Mesodermal cell (in vitro differentiated cells): ENCODE measurements around the gene SBNO2.

Source experiments
- H3K27ac ChIP-seq: 2 replicates; pipeline ENCODE4 v1.7.0; 2013; ENCODE audit warnings: mild to moderate bottlenecking, low read depth, low read length, moderate library complexity; ENCODE audit not compliant: severe bottlenecking
- H3K36me3 ChIP-seq: 2 replicates; pipeline ENCODE4 v1.7.1; 2013; ENCODE audit warnings: mild to moderate bottlenecking, low read length, moderate library complexity; ENCODE audit not compliant: control insufficient read depth, insufficient read depth
- H3K4me1 ChIP-seq: one replicate; pipeline ENCODE4 v1.7.1; 2013; ENCODE audit warnings: mild to moderate bottlenecking, low read length; ENCODE audit not compliant: insufficient read depth, control insufficient read depth, poor library complexity, severe bottlenecking
- H3K4me3 ChIP-seq: 2 replicates; pipeline ENCODE4 v1.7.0; 2013; ENCODE audit warnings: low read length, control low read depth, mild to moderate bottlenecking; ENCODE audit not compliant: insufficient read depth, poor library complexity, severe bottlenecking; ENCODE audit errors: extremely low read depth
- H3K9me3 ChIP-seq: 2 replicates; pipeline ENCODE4 v1.7.1; 2013; ENCODE audit warnings: mild to moderate bottlenecking, low read length, moderate library complexity; ENCODE audit not compliant: control insufficient read depth
- WGBS, 2 experiments: methylation state at CpG; one replicate each; pipeline ENCODE4 v1.1.5; 2013; ENCODE audit warnings: missing lambda C conversion rate in 2 of 2; ENCODE audit not compliant: insufficient coverage in 2 of 2; 5-methylcytosine and 5-hydroxymethylcytosine counted together

SBNO2 gene

DNA sequence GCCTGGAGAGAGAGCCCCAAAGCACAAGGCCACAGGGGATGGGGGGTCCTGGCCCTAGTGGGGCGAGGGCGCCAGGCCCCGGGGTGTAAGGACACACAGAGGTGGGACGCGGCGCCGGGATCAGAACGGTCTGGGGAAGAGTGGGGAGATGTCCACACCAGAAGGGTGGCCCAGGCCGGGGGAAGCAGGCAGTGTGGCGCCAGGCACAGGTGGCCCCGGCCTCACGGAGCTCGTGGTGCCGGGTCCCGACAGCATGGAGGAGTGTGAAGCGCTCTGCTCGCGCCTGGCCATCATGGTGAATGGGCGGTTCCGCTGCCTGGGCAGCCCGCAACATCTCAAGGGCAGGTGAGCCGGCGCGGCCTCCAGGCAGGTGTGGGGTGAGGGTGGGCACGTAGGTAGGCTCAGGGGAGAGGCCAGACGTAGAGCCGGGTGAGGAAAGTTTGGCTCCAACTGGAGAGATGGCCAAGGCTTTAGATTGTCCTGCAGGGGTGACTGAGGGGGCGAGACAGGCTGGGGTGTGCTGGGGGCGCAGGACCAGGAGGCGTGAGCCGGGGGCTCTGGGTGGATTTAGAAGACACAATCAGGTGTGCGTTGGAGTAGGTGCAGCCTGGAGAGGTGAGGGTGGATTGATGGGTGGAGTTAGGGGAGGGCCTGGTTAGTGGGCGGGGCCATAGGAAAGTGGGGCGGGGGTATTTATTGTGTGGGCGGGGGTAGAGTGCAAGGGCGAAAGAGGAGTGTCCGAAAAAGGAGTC is 110.0 kb downstream of the SBNO2 start:
- Histone ChIP-seq H3K36me3 (no peaks in the 10 kb centered on the region), H3K4me1 (peaks cover 16% of the 10 kb centered on the region), H3K27ac (no peak overlapping the region), H3K9me3 (no peaks in the 10 kb centered on the region), H3K4me3 (no peak overlapping the region)
- WGBS, 2 experiments: 87 to 94% methylated on average over 23 to 35 of the region's 37 CpGs

DNA sequence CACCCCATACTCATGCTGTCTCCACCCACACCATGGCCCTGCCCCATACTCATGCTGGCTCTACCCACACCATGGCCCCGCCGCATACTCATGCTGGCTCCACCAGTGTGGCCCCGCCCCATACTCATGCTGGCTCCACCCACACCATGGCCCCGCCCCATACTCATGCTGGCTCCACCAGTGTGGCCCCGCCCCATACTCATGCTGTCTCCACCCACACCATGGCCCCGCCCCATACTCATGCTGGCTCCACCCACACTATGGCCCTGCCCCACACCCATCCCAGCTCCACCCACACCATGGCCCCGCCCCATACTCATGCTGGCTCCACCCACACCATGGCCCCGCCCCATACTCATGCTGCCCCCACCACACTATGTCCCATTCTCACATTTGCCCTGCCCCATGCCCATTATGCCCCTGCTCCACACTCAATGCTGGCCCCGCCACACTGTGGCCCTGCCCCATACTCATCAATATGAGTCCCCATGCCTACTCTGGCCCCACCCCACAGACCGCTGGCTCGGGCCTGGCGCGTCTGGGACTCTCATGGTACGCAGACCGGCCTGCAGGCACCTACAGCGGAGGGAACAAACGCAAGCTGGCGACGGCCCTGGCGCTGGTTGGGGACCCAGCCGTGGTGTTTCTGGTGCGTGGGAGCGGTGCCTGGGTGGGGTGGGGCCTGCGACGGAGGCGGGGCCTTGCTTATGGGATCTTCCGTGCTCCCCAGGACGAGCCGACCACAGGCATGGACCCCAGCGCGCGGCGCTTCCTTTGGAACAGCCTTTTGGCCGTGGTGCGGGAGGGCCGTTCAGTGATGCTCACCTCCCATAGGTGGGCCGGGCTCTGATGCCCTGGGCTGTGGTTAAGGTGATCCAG is 110.8 kb downstream of the SBNO2 start:
- 93 to 97% methylated on average over 30 to 31 of the region's 37 CpGs for WGBS, 2 experiments
- Histone ChIP-seq H3K9me3 (no peaks in the 10 kb centered on the region), H3K27ac (no peak overlapping the region), H3K4me3 (no peak overlapping the region), H3K4me1 (peaks cover 16% of the 10 kb centered on the region), H3K36me3 (no peaks in the 10 kb centered on the region)

DNA sequence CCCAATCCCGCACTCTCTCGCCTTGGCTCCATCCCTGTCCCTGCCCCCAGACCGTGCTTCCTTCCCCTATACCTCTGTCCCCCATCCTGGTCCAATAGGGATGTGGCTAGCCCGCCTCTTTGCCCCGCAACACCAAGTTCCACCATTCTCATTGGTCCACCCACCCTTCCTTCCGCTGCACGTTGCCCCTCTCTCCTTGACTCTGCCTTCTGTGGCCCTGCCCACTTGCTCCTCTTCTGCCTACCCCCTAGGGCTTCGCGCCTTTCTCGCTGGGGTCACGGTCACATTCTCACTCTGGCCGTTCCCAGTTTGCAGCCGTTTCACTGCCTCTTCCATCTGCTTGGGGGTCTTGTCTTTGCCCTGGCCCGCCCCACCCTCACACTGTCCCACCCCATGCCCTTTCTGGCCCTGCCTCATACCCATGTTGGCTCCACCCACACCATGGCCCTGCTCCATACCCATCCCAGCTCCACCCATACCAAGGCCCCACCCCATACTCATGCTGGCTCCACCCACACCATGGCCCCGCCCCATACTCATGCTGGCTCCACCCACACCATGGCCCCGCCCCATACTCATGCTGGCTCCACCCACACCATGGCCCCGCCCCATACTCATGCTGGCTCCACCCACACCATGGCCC is 111.6 kb downstream of the SBNO2 start:
- Histone ChIP-seq H3K27ac (no peak overlapping the region), H3K36me3 (no peaks in the 10 kb centered on the region), H3K4me1 (peaks cover 16% of the 10 kb centered on the region), H3K9me3 (no peaks in the 10 kb centered on the region), H3K4me3 (no peak overlapping the region)
- 81 to 89% methylated on average over 13 to 15 of the region's 17 CpGs for WGBS, 2 experiments

DNA sequence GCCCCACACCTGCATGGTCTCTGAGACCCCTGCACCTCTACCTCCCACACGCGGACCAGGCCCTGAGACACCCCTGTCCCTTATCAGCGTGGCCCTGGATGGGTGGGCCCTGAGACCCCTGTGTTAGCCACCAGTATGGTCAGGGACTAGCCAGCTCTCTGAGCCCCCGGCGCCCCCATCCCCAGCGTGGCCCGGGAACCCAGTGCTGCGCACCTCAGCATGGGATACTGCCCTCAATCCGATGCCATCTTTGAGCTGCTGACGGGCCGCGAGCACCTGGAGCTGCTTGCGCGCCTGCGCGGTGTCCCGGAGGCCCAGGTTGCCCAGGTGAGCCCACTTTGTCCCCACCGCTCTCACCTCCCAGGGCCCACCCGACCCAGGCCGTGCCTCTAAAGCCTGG is 112.1 kb downstream of the SBNO2 start:
- WGBS, 2 experiments: 94 to 95% methylated on average over 9 to 20 of the region's 20 CpGs
- peaks cover 16% of the 10 kb centered on the region for H3K4me1 ChIP-seq
- H3K9me3 ChIP-seq: peaks cover 4% of the 10 kb centered on the region
- no peak overlapping the region for H3K27ac ChIP-seq
- H3K4me3 ChIP-seq: no peak overlapping the region
- no peaks in the 10 kb centered on the region for H3K36me3 ChIP-seq

DNA sequence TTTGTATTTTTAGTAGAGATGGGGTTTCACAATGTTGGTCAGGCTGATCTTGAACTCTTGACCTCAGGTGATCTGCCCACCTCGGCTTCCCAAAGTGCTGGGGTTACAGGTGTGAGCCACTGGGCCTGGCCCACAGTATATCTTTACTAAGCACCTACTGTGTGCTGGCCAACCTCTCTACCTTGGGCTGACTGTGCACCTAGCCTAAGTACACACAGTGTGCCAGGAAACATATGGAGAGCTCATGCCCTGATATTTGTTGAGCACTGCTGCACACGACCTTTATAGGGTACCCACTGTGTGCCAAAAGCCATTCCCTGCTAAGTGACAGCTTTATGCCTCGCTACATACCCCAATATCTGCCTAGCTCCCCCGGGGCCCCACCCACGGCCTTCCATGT is 113.4 kb downstream of the SBNO2 start:
- no peak overlapping the region for H3K27ac ChIP-seq
- 89 to 90% methylated on average over 5 of the region's 5 CpGs for WGBS, 2 experiments
- no peak overlapping the region for H3K4me3 ChIP-seq
- no peaks in the 10 kb centered on the region for H3K36me3 ChIP-seq
- H3K9me3 ChIP-seq: peaks cover 11% of the 10 kb centered on the region
- H3K4me1 ChIP-seq: peaks cover 5% of the 10 kb centered on the region

DNA sequence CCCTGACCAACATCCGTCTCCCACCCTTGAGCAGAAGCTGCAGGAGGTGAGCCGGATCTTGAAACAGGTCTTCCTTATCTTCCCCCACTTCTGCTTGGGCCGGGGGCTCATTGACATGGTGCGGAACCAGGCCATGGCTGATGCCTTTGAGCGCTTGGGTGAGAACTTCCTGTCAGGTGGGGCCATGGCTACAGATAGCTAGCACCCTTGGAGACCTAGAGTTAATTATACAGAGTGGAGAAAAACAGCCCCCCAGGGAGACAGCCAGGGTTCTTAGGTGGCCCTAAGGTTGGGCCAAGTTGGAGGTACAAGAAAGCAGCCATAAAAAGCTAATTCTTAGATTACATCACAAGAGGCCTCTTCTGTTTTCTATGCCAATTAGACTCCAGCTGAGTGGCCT is 116.0 kb downstream of the SBNO2 start:
- Histone ChIP-seq H3K4me1 (no peaks in the 10 kb centered on the region), H3K9me3 (peaks cover 11% of the 10 kb centered on the region), H3K36me3 (no peaks in the 10 kb centered on the region), H3K27ac (no peak overlapping the region), H3K4me3 (no peak overlapping the region)
- 94 to 100% methylated on average over 2 to 5 of the region's 5 CpGs for WGBS, 2 experiments
